ENCODE measurements around the gene LOC128125822.
"Not testable (repeated sequence)": the region's sequence is repeated elsewhere in the genome, so short reads cannot be mapped to it uniquely, and the experiment has no call there.

The LOC128125822 gene

DNA sequence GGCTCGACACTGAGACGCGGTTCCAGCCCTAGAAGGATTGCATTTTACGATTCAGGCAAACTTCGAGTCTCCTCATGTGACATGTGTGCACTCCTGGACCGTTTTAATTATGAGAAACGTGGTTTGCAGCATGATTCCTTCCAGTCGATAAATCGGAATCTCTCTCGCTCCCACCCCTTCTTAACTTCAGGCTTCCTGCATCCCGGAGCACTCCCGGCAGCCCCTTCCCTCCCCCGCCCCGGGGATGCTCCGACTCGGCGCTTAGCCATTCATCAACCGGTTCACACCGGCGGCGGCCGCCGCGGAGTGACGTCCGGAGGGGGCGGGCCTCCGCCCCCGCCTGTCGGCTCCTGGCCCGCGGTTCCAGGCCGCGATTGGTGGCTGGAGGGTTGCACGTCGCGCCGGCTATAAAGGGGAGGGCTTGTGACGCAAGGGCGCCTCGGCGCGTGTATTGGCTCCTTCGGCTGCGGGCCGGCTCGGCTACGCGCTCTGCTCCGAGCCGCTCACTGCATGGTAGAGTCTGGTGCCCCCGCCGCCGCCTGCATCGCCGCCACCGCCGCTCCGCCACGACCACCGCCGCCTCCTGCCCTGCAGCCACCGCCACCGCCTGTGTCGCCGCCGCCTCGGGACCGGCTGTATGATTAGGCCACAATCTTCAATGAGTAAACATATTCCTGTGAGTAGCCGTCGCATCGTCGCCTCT lies at the start of gene LOC128125822, which contains the start of gene PTP4A1:
Gene LOC128125822, plus strand, starts transcription at position 437 of the 703 bp plus-strand sequence.
Gene PTP4A1, plus strand, starts transcription at position 437 of the 703 bp plus-strand sequence. CDS start 4,401 bp downstream, outside the sequence.
- intact Hi-C loops (cut with DNase I), result no loop called here
- H3K4me3 ChIP-seq, result peak within 1 kb of the TSS; percentile 62 to 99
- peak within 1 kb of the TSS; percentile 99 to 100 (median 100) for H3K27ac ChIP-seq
- DNase-seq (peak; percentile 98 to 99 (median 99)), ATAC-seq (peak; percentile 86)
- H3K9me3 ChIP-seq, result no peaks in the 10 kb centered on the region
- peaks cover 0 to 2% of the 10 kb centered on the region in 2 donors for H3K36me3 ChIP-seq (replicated peaks in 1 of 2; ENCODE audit: insufficient read depth in 1 of 2, low read depth in 2 of 2)
- 0 to 1% methylated on average over 16 to 73 of the region's 73 CpGs for WGBS, 2 donors
- peaks cover 49% of the 10 kb centered on the region for H3K4me1 ChIP-seq
- TF ChIP-seq, protein P1, sequence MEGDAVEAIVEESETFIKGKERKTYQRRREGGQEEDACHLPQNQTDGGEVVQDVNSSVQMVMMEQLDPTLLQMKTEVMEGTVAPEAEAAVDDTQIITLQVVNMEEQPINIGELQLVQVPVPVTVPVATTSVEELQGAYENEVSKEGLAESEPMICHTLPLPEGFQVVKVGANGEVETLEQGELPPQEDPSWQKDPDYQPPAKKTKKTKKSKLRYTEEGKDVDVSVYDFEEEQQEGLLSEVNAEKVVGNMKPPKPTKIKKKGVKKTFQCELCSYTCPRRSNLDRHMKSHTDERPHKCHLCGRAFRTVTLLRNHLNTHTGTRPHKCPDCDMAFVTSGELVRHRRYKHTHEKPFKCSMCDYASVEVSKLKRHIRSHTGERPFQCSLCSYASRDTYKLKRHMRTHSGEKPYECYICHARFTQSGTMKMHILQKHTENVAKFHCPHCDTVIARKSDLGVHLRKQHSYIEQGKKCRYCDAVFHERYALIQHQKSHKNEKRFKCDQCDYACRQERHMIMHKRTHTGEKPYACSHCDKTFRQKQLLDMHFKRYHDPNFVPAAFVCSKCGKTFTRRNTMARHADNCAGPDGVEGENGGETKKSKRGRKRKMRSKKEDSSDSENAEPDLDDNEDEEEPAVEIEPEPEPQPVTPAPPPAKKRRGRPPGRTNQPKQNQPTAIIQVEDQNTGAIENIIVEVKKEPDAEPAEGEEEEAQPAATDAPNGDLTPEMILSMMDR (IDR thresholded peaks at IDR 0.05), result no peak
- TF ChIP-seq POLR2A (IDR thresholded peaks at IDR 0.05), result peak; percentile 99 to 100 (median 100)
- H3K27me3 ChIP-seq, result no peaks in the 10 kb centered on the region

DNA sequence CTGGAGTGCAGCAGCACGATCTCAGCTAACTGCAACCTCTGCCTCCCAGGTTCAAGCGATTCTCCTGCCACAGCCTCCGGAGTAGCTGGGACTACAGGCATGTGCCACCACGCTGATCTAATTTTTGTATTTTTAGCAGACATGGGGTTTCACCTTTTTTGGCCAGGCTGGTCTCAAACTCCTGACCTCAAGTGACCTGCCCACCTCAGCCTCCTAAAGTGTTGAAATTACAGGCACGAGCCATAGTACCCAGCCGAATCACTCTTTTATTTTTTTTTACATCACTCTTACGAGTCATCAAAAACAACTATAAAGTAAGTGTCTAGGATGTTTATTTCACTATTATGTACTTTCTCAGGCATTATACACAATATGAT lies 49.4 kb upstream of the LOC128125822 start:
- Histone ChIP-seq H3K4me1 (peaks cover 48% of the 10 kb centered on the region), H3K27ac (peak overlapping the region in 2 of 4 donors; percentile 47 to 68)
- intact Hi-C loops (cut with DNase I); H3K4me3 ChIP-seq; H3K9me3 ChIP-seq; DNase-seq; H3K27me3 ChIP-seq; ATAC-seq; H3K36me3 ChIP-seq (replicated peaks in 1 of 2; ENCODE audit: insufficient read depth in 1 of 2, low read depth in 2 of 2): not testable (repeated sequence)
- WGBS, 2 donors, result 88 to 95% methylated on average over 7 of the region's 7 CpGs

DNA sequence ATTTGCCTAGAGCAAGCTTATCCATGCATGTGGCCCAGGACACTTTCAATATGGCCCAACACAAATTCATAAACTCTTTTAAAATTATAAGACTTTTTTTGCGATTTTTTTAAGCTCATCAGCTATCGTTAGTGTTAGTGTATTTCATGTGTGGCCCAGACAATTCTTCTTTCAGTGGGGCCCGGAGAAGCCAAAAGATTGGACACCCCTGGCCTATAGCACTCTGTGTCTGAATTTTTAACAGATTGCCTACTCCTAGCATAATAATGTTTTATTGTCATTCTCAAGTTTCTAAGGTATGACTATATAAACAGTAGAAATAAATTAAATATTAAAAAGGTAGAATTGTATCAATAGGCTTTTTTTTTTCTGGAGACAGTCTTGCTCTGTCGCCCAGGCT lies 48.6 kb upstream of the LOC128125822 start:
- Histone ChIP-seq H3K4me1 (peaks cover 46% of the 10 kb centered on the region), H3K27ac (no peak overlapping the region), H3K4me3 (no peak overlapping the region), H3K9me3 (no peaks in the 10 kb centered on the region), H3K36me3 (replicated peaks in 1 of 2; ENCODE audit: insufficient read depth in 1 of 2, low read depth in 2 of 2) (no peaks in the 10 kb centered on the region), H3K27me3 (no peaks in the 10 kb centered on the region)
- TF ChIP-seq, protein P1 (IDR thresholded peaks at IDR 0.05), result no peak
- TF ChIP-seq POLR2A (IDR thresholded peaks at IDR 0.05), result no peak
- ATAC-seq (no peak), DNase-seq (no peak)
- intact Hi-C loops (cut with DNase I), result no loop called here
- 94 to 96% methylated on average over 4 of the region's 4 CpGs for WGBS, 2 donors

DNA sequence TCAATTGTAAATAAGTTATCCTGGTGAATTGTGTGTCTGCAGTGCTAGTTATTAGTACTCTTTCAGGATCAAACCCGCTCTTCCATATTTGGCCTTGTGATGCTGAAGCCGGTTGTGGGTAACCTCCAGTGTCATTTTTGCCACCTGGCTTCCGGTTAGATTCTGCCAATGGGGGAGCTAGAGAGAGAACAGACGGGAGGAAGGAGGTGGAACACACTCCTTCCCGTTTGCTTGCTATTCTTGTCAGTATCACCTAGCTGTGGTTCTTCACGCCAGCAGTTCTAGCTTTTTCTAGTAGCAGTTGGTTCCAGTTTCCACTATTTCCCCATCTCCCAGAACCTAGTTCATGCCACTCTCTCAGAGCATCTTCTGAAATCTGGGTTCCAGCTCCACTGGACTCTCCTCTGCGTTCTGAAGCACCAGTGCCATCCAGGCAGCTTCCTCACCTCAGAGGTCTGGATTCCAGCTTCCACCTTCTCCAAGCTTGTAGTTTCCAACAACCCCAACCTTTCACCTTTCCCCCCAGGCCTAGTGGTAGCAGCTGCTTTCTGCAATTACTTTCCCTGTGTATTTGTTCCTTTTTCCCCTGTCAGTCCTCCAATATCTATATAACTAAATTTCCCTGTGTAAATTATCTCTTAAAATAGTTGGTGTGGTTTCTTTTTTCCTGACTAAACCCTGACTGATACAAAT lies 46.9 kb upstream of the LOC128125822 start:
- no peaks in the 10 kb centered on the region for H3K27me3 ChIP-seq
- no peak for TF ChIP-seq POLR2A (IDR thresholded peaks at IDR 0.05)
- TF ChIP-seq, protein P1 (IDR thresholded peaks at IDR 0.05), result no peak
- DNase-seq (no peak), ATAC-seq (no peak)
- H3K36me3 ChIP-seq (replicated peaks in 1 of 2; ENCODE audit: insufficient read depth in 1 of 2, low read depth in 2 of 2), result no peaks in the 10 kb centered on the region
- H3K4me3 ChIP-seq, result no peak overlapping the region
- 76 to 83% methylated on average over 7 of the region's 7 CpGs for WGBS, 2 donors
- intact Hi-C loops (cut with DNase I), result no loop called here
- H3K4me1 ChIP-seq, result peaks cover 36% of the 10 kb centered on the region
- H3K9me3 ChIP-seq, result no peaks in the 10 kb centered on the region
- H3K27ac ChIP-seq, result peak overlapping the region in 1 of 4 donors; percentile 20

DNA sequence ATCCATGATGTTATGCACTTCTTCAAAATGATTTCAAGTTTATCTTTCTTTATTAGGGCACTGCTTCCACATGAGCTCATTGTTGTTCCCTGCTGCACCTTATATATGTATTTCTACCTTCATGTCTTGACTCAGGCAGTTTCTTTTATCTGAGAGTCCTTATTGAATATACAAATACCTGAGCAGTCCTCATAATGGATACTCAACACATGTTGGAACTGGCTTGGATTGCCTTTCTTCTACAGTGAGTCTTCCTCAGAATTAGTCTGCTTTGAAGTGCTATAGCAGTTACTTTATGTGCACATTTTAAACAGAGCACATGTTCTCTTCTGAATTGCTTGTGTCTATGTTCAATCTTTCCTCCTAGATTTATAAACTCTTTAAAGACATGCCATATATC lies 45.3 kb upstream of the LOC128125822 start:
- no peak for DNase-seq
- H3K27me3 ChIP-seq, result no peaks in the 10 kb centered on the region
- peaks cover 29% of the 10 kb centered on the region for H3K4me1 ChIP-seq
- peak overlapping the region in 2 of 4 donors; percentile 50 to 78 for H3K27ac ChIP-seq
- TF ChIP-seq POLR2A (IDR thresholded peaks at IDR 0.05), result no peak
- TF ChIP-seq, protein P1 (IDR thresholded peaks at IDR 0.05), result no peak
- ATAC-seq, result no peak
- H3K4me3 ChIP-seq, result no peak overlapping the region
- no peaks in the 10 kb centered on the region for H3K9me3 ChIP-seq
- intact Hi-C loops (cut with DNase I), result no loop called here
- H3K36me3 ChIP-seq (replicated peaks in 1 of 2; ENCODE audit: insufficient read depth in 1 of 2, low read depth in 2 of 2), result no peaks in the 10 kb centered on the region

Measured in body of pancreas (tissue), 4 donors.